ENCODE results near the gene SLC22A23.
A peak's percentile ranks its signal among the peaks of the same experiment; 100 is the strongest.

SLC22A23 gene

DNA sequence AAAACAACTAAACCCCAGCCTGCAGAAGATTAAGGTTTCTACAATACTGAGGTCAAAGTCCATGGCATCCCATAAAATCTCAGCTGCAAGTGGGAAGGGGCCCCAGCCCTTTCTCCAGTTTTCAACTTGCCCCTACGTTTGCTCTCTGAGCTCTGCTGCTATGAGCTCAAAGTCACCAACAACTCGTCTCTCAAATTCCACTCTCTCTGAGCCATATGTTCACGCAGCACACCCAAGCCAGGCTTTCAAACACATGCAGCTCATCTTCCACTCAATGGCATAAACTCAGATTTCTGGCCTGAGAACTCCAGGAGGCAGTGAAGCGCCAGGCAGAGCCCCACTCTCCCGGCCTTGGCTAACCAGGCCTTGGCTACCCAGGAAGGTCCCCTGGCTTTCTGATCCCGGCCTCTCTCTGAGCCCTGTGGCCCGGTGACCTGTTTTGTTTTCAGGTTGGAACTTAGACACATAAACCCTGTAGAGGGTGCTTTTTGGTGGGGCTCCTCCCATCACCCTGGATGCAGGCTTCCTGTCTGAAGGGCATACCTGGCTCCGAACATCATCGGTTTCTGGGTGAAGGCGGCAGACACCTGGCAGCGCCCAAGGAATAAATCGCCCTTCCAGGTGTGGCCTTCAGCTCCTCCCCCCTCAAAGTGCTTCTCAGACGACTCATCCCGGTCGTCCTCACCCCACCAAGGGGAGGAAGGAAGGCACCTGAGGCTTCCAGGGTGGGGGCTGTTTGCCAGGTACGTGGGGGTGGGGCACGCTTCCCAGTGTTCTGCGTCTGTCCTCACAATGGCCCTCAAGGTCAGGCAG, 12.4 kb downstream of the SLC22A23 start:
- TF ChIP-seq, protein P1, sequence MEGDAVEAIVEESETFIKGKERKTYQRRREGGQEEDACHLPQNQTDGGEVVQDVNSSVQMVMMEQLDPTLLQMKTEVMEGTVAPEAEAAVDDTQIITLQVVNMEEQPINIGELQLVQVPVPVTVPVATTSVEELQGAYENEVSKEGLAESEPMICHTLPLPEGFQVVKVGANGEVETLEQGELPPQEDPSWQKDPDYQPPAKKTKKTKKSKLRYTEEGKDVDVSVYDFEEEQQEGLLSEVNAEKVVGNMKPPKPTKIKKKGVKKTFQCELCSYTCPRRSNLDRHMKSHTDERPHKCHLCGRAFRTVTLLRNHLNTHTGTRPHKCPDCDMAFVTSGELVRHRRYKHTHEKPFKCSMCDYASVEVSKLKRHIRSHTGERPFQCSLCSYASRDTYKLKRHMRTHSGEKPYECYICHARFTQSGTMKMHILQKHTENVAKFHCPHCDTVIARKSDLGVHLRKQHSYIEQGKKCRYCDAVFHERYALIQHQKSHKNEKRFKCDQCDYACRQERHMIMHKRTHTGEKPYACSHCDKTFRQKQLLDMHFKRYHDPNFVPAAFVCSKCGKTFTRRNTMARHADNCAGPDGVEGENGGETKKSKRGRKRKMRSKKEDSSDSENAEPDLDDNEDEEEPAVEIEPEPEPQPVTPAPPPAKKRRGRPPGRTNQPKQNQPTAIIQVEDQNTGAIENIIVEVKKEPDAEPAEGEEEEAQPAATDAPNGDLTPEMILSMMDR (IDR thresholded peaks at IDR 0.05), result no peak
- TF ChIP-seq ZFX (IDR thresholded peaks at IDR 0.05; ENCODE audit: borderline replicate concordance), result no peak
- H3K27ac ChIP-seq, result no peak overlapping the region

DNA sequence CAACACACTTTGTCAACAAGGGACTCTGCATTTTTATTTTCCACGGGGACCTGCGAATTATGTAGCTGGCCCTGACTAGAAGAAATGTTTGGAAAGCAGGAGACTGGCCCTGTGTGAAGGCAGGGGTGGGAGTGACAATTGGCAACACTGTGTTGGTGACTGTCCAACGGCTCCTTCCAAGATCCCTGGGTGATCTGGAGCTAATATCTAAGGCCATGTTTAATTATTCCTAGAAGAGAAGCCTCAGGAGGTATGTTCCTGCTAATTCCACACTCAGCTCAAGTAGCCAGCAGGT, 13.7 kb downstream of the SLC22A23 start:
- no peak overlapping the region for H3K27ac ChIP-seq
- TF ChIP-seq ZFX (IDR thresholded peaks at IDR 0.05; ENCODE audit: borderline replicate concordance), result no peak
- TF ChIP-seq, protein P1 (IDR thresholded peaks at IDR 0.05), result no peak

DNA sequence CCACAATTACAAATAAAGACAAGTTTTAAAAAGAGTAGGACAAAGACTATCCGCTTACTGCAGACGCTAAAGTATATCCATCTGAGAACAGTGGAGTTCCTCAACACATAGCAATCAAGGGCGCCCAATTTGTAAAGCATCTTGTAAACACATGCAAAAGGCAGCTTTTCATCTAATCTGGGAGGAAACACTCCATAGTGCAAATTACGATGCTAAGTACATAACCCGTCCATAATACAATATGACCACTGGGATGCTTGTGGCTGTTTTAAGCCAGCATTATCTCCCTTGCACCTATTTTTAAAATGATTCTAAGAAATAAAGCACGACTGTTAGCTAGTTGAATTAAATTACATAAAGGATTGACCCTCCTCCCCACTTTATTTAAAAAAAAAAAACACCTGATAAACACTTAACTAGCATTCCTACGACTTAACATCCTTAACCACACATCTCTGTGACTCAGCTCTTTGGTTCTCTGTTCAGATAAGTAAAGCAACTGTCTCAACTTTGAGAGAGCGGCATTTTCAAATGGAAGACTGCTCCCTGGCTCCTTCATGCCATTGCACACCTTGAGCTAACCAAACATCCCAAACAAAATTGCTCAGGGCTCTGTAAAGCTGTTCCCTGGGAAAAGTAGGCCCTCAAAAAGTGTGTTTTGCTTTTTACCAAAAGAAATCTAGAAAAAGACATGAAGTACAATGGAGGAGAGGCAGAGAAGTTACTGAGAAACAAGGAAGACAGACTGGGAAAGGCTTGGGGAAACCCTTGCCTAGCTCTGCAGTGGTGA, 14.2 kb downstream of the SLC22A23 start:
- H3K27ac ChIP-seq, result no peak overlapping the region
- TF ChIP-seq, protein P1 (IDR thresholded peaks at IDR 0.05), result no peak
- TF ChIP-seq ZFX (IDR thresholded peaks at IDR 0.05; ENCODE audit: borderline replicate concordance), result no peak

DNA sequence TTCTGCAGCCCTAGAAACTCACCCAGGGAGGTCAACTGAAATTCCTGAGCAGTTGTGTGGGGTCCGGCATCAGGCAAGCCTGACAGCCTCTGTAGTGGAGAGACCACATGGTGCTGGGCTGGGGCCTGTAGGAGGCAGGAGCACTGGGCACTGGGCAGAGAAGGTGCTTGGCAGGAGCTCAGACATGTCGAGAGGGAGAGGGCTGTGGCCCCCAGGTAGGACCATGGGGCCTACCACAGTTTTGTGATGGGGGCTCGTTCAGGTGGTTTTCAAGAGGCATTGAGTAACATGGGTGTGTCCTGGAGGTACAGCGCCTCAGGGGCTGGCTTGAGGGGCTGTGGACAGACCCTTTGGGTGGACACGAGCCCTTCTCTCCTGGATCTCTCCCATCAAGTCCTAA, 15.9 kb downstream of the SLC22A23 start:
- no peak for TF ChIP-seq ZFX (IDR thresholded peaks at IDR 0.05; ENCODE audit: borderline replicate concordance)
- TF ChIP-seq, protein P1 (IDR thresholded peaks at IDR 0.05), result no peak
- H3K27ac ChIP-seq, result no peak overlapping the region

DNA sequence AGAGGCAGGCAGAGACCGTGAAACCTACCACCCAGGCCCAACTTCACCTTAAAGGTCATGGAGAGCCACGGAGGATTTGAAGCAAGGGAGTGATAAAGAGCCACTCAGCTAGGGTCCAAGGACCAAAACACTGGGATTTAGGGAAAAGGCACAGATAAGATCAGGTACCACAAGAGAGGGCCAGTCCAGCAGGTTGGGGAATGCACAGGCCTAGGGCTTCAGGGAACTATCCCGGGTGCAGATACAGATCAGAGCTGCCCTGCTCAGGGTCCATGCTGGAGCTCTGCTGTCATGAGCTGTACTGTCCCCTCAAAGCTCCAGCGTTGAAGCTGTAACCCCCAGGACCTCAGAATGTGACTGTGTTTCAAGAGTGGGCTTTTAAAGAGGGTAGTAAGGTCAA, 16.9 kb downstream of the SLC22A23 start:
- no peak overlapping the region for H3K27ac ChIP-seq
- TF ChIP-seq, protein P1 (IDR thresholded peaks at IDR 0.05), result no peak
- TF ChIP-seq ZFX (IDR thresholded peaks at IDR 0.05; ENCODE audit: borderline replicate concordance), result no peak

DNA sequence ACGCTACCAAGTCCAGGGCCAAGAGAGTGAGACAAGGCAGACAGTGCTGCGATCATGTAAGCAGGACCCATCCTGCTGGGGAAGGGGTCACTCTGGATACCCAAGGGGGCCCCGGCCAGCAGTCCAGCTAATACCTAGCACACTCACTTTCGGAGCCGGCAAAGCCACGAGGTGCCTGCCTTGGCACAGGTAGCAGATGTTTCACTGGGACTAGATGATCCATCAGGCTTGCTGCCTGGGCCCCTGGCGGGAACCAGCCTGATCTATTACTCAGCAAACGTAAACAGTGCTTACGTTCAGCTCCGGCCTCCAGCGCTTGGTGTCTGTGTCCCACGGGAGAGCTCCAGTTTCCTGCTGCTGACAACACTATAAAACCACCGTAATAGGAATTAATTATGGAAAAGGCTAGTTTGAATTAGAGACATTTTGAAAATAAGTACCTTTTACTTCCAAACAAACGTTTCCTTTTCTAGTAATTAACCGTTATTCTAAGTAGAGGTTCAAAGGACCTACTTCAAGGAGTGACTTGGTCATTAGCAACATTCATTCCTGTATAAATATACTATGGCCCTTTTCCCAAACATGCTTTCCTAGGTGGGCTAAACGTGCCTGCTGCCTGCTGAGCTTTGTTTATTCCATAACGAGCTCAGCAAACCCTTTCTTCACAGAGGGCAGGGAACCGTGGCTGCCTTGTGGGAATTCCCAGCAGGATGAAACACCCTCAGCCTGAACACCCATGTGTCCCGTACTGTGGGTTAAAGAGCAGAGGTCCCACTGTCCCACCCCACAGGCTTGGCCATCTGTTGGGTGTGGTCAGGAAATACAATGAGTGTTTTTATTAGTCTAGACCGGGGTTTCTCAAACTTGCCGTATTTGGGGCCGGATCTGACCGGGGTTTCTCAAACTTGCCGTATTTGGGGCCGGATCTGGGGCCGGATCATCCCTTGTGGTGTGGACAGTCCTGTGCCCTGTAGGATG, 18.4 kb downstream of the SLC22A23 start:
- peak overlapping the region; percentile 20; the same call in 1 of the 2 replicates for H3K27ac ChIP-seq
- TF ChIP-seq, protein P1 (IDR thresholded peaks at IDR 0.05), result no peak
- TF ChIP-seq ZFX (IDR thresholded peaks at IDR 0.05; ENCODE audit: borderline replicate concordance), result no peak

All from 22Rv1 (cell line).